Panc1 (cell line): ENCODE data around the gene ABCA8.

Experiments used
- CTCF ChIP-seq: fragments of 450-650 bp; IDR thresholded peaks from 2 replicates; pipeline ENCODE4 v1.5.1; 2017; ENCODE audit warnings: mild to moderate bottlenecking
- POLR2AphosphoS5 ChIP-seq: IDR thresholded peaks from 2 replicates; pipeline ENCODE4 v1.6.1; 2012; ENCODE audit warnings: mild to moderate bottlenecking, low read depth, low read length, moderate library complexity

- TF ChIP-seq CTCF, result no peak
- TF ChIP-seq POLR2AphosphoS5, result no peak
Observed at GRCh38 chr17:68822719-68823289, 132.4 kb downstream of the ABCA8 start.
